ENCODE data around the gene AS3MT. TPM values are rescaled to one million over a fixed set of nuclear protein-coding genes. Genes with fewer than 3 reads are reported as not detected.

AS3MT gene
- total RNA-seq, 1 donor from 2014 or later, result 10.8 TPM

Small RNAs within 50 kb of the gene (small RNA-seq; reads per million reads assigned to genes)
- gene AS3MT (not detected), gene RF00026 (not detected)

Other genes starting within 250 kb of the AS3MT start
- 23.4 TPM for gene TRIM8, start 225.0 kb upstream of the AS3MT start, total RNA-seq
- gene ARL3, start 155.1 kb upstream of the AS3MT start, total RNA-seq, result 31.2 TPM
- 4.8 TPM for gene SFXN2, start 154.8 kb upstream of the AS3MT start, total RNA-seq
- 31.5 TPM for gene WBP1L, start 125.5 kb upstream of the AS3MT start, total RNA-seq
- gene CYP17A1, start 32.1 kb upstream of the AS3MT start, total RNA-seq, result not detected
- gene BORCS7, start 15.2 kb upstream of the AS3MT start, total RNA-seq, result 26.8 TPM
- 7.6 TPM for gene CNNM2, start 48.8 kb downstream of the AS3MT start, total RNA-seq